GM23338 (cell line): ENCODE data around the gene COL4A2. TPM values are rescaled to one million over a fixed set of nuclear protein-coding genes. Genes with fewer than 3 reads are reported as not detected.
A peak's percentile ranks its signal among the peaks of the same experiment; 100 is the strongest.

Experiments used
- ATAC-seq: fragments of 200-7000 bp; cut with Tn5 transposase; 3 replicates; pipeline ENCODE4 v1.9.1; 2020
- DNase-seq: peaks from one replicate; pipeline ENCODE4 v3.0.0-alpha.2; 2015; ENCODE audit warnings: low spot score
- H2AFZ ChIP-seq: fragments of 200-600 bp; sonication (generic); 2 replicates; pipeline ENCODE4 v1.8.0; 2016; ENCODE audit warnings: antibody characterized with exemption, mild to moderate bottlenecking, moderate library complexity
- H3F3A ChIP-seq: fragments of 200-600 bp; sonication (generic); replicated peaks from 2 replicates; pipeline ENCODE4 v1.8.0; 2017; ENCODE audit warnings: antibody characterized with exemption, mixed run types, low read depth
- H3K27ac ChIP-seq: fragments of 200-600 bp; sonication (generic); 2 replicates; pipeline ENCODE4 v1.6.1; 2016; ENCODE audit warnings: low read depth
- H3K27me3 ChIP-seq: fragments of 200-600 bp; sonication (generic); 2 replicates; pipeline ENCODE4 v1.8.0; 2016; ENCODE audit warnings: mild to moderate bottlenecking, mixed run types, moderate library complexity; ENCODE audit not compliant: insufficient read depth
- H3K36me3 ChIP-seq: fragments of 200-600 bp; sonication (generic); 2 replicates; pipeline ENCODE4 v1.8.0; 2016; ENCODE audit warnings: mild to moderate bottlenecking; ENCODE audit not compliant: insufficient read depth
- H3K4me1 ChIP-seq: fragments of 200-600 bp; sonication (generic); 2 replicates; pipeline ENCODE4 v1.8.0; 2016; ENCODE audit warnings: mild to moderate bottlenecking, moderate library complexity; ENCODE audit not compliant: insufficient read depth
- H3K4me2 ChIP-seq: fragments of 200-600 bp; sonication (generic); 2 replicates; pipeline ENCODE4 v1.7.1; 2017; ENCODE audit warnings: mixed run types
- H3K4me3 ChIP-seq: fragments of 200-600 bp; sonication (generic); 2 replicates; pipeline ENCODE4 v1.6.1; 2016; ENCODE audit warnings: mixed run types
- H3K79me2 ChIP-seq: fragments of 200-600 bp; sonication (generic); replicated peaks from 2 replicates; pipeline ENCODE4 v1.8.0; 2017; ENCODE audit warnings: mild to moderate bottlenecking; ENCODE audit not compliant: insufficient read depth
- H3K9me2 ChIP-seq: fragments of 200-600 bp; sonication (generic); 2 replicates; pipeline ENCODE4 v1.8.0; 2017; ENCODE audit not compliant: insufficient read depth
- H4K20me1 ChIP-seq: fragments of 200-600 bp; sonication (generic); replicated peaks from 2 replicates; pipeline ENCODE4 v1.8.0; 2017; ENCODE audit warnings: mild to moderate bottlenecking; ENCODE audit not compliant: insufficient read depth
- H3K27ac Mint-ChIP-seq: 2 replicates; pipeline ENCODE4 v1.8.0; 2020; ENCODE audit warnings: inconsistent platforms, mild to moderate bottlenecking, moderate library complexity, mixed read lengths
- H3K27me3 Mint-ChIP-seq: 3 replicates; pipeline ENCODE4 v1.8.0; 2022; ENCODE audit warnings: low read depth, mild to moderate bottlenecking, moderate library complexity, mixed read lengths, inconsistent platforms; ENCODE audit not compliant: insufficient read depth, poor library complexity
- H3K36me3 Mint-ChIP-seq: 3 replicates; pipeline ENCODE4 v1.8.0; 2021; ENCODE audit warnings: low read depth, mild to moderate bottlenecking, inconsistent platforms, moderate library complexity, mixed read lengths
- H3K4me1 Mint-ChIP-seq: 3 replicates; pipeline ENCODE4 v1.8.0; 2020; ENCODE audit warnings: mild to moderate bottlenecking, inconsistent platforms, mixed read lengths
- H3K4me3 Mint-ChIP-seq: 3 replicates; pipeline ENCODE4 v1.8.0; 2021; ENCODE audit warnings: moderate library complexity, mild to moderate bottlenecking, inconsistent platforms, mixed read lengths
- H3K9me3 Mint-ChIP-seq: 3 replicates; pipeline ENCODE4 v1.8.0; 2020; ENCODE audit warnings: moderate library complexity, mild to moderate bottlenecking, inconsistent platforms, mixed read lengths
- CREB1 ChIP-seq: fragments of 250-450 bp; sonication (Bioruptor Pico); IDR thresholded peaks from 2 replicates; pipeline ENCODE4 v1.5.0; 2020; ENCODE audit warnings: low read depth, mild to moderate bottlenecking, moderate library complexity
- CTCF ChIP-seq, 2 experiments: fragments of 200-600 bp in 1 of 2; sonication (generic) in 1 of 2; conservative IDR thresholded peaks; 2 replicates each; pipeline versions ENCODE4 v1.5.1 to v1.6.1; 2016 to 2017; ENCODE audit warnings: antibody characterized with exemption in 2 of 2, low read depth in 2 of 2, mild to moderate bottlenecking in 2 of 2, moderate library complexity in 1 of 2
- ETS1 ChIP-seq: IDR thresholded peaks from 2 replicates; pipeline ENCODE4 v1.6.1; 2016; ENCODE audit warnings: antibody characterized with exemption
- EZH2phosphoT487 ChIP-seq: fragments of 200-600 bp; sonication (generic); IDR thresholded peaks from one replicate; pipeline ENCODE4 v1.8.1; 2018; ENCODE audit warnings: antibody characterized with exemption; ENCODE audit not compliant: unreplicated experiment
- JUNB ChIP-seq: IDR thresholded peaks from one replicate; pipeline ENCODE4 v1.6.1; 2016; ENCODE audit warnings: antibody characterized with exemption; ENCODE audit not compliant: unreplicated experiment
- NANOG ChIP-seq: IDR thresholded peaks from 2 replicates; pipeline ENCODE4 v1.6.1; 2016; ENCODE audit warnings: antibody characterized with exemption, borderline replicate concordance
- POLR2AphosphoS5 ChIP-seq: IDR thresholded peaks from 2 replicates; pipeline ENCODE4 v1.6.1; 2016; ENCODE audit warnings: antibody characterized with exemption, low read depth
- REST ChIP-seq: IDR thresholded peaks from one replicate; pipeline ENCODE4 v1.6.1; 2018; ENCODE audit warnings: antibody characterized with exemption; ENCODE audit not compliant: unreplicated experiment
- STAT1 ChIP-seq: IDR thresholded peaks from one replicate; pipeline ENCODE4 v1.6.1; 2016; ENCODE audit warnings: antibody characterized with exemption; ENCODE audit not compliant: unreplicated experiment
- ZNF331 ChIP-seq: fragments of 250-450 bp; sonication (Bioruptor Pico); IDR thresholded peaks from 2 replicates; pipeline ENCODE4 v1.5.0; 2020; ENCODE audit warnings: low read depth, mild to moderate bottlenecking, moderate library complexity
- polyA plus RNA-seq: library from polyadenylated mRNA; unstranded; fragments of >200 nt; fragmentation: Nextera tagmentation; extraction: Ambion mirVana; gene quantifications from 2 replicates; pipeline ENCODE4 v1.2.1, GENCODE V29; 2016
- total RNA-seq: library from RNA; depleted of rRNA; stranded (reverse); fragments of >200 nt; shearing (Covaris generic); gene quantifications from 2 replicates; pipeline ENCODE4 v1.2.3, GENCODE V29; 2014

The COL4A2 gene
- total and polyA plus RNA-seq, 2 experiments from 2014 or later = 37.4 to 131 TPM

GRCh38 chr13:110507678-110508381 lies 200.7 kb downstream of the COL4A2 start:
- DNase-seq = no peak
- no peak for TF ChIP-seq STAT1
- no peaks in the 10 kb centered on the region for H3K79me2 ChIP-seq
- H3K27ac Mint-ChIP-seq = no peak overlapping the region
- H3K27ac ChIP-seq = no peak overlapping the region
- H3K4me2 ChIP-seq = no peak overlapping the region
- no peaks in the 10 kb centered on the region for H3K27me3 ChIP-seq
- H2AFZ ChIP-seq = no peak overlapping the region
- H3K4me1 Mint-ChIP-seq = no peaks in the 10 kb centered on the region
- no peaks in the 10 kb centered on the region for H4K20me1 ChIP-seq
- H3F3A ChIP-seq = no peaks in the 10 kb centered on the region
- peaks cover 32% of the 10 kb centered on the region for H3K36me3 Mint-ChIP-seq
- H3K36me3 ChIP-seq = peaks cover 2% of the 10 kb centered on the region; the same call in 1 of the 2 replicates
- peaks cover 2% of the 10 kb centered on the region for H3K27me3 Mint-ChIP-seq
- peak; percentile 35 for ATAC-seq
- no peaks in the 10 kb centered on the region for H3K9me3 Mint-ChIP-seq
- no peaks in the 10 kb centered on the region for H3K4me1 ChIP-seq
- H3K9me2 ChIP-seq = no peaks in the 10 kb centered on the region
- no peak overlapping the region for H3K4me3 ChIP-seq
- no peak overlapping the region for H3K4me3 Mint-ChIP-seq

- Histone ChIP-seq H3K79me2 (no peaks in the 10 kb centered on the region), H3K4me3 (no peak overlapping the region), H3K27me3 (no peaks in the 10 kb centered on the region), H3F3A (no peaks in the 10 kb centered on the region), H2AFZ (no peak overlapping the region), H3K27ac (no peak overlapping the region), H3K4me1 (no peaks in the 10 kb centered on the region), H3K36me3 (peaks cover 3% of the 10 kb centered on the region; the same call in 1 of the 2 replicates), H3K9me2 (no peaks in the 10 kb centered on the region), H3K4me2 (no peak overlapping the region), H4K20me1 (no peaks in the 10 kb centered on the region)
- Mint-ChIP-seq H3K4me1 (no peaks in the 10 kb centered on the region; the same call in 2 of the 3 replicates), H3K36me3 (peaks cover 30% of the 10 kb centered on the region), H3K27ac (no peak overlapping the region), H3K27me3 (peaks cover 7% of the 10 kb centered on the region), H3K4me3 (no peak overlapping the region), H3K9me3 (no peaks in the 10 kb centered on the region)
- TF ChIP-seq EZH2phosphoT487 (no peak), JUNB (no peak), NANOG (no peak), ZNF331 (CRISPR knock-in tag) (no peak)
- no peak for ATAC-seq
- no peak for DNase-seq
These were observed 202.4 kb downstream of the COL4A2 start for GRCh38 chr13:110509478-110509926.

- Mint-ChIP-seq H3K27me3 (peaks cover 7% of the 10 kb centered on the region), H3K9me3 (no peaks in the 10 kb centered on the region), H3K4me1 (peaks cover 7% of the 10 kb centered on the region), H3K27ac (no peak overlapping the region), H3K4me3 (no peak overlapping the region), H3K36me3 (peaks cover 30% of the 10 kb centered on the region)
- no peak overlapping the region for H3K4me2 ChIP-seq
- peaks cover 3% of the 10 kb centered on the region; the same call in 1 of the 2 replicates for H3K36me3 ChIP-seq
- no peaks in the 10 kb centered on the region for H3K27me3 ChIP-seq
- H3K9me2 ChIP-seq = no peaks in the 10 kb centered on the region
- no peaks in the 10 kb centered on the region for H3F3A ChIP-seq
- no peaks in the 10 kb centered on the region for H3K79me2 ChIP-seq
- no peaks in the 10 kb centered on the region for H3K4me1 ChIP-seq
- H3K4me3 ChIP-seq = no peak overlapping the region
- H3K27ac ChIP-seq = peak overlapping the region; percentile 63; the same call in 1 of the 2 replicates
- H4K20me1 ChIP-seq = no peaks in the 10 kb centered on the region
- no peak overlapping the region for H2AFZ ChIP-seq
- ATAC-seq (peak; percentile 47), DNase-seq (no peak)
- TF ChIP-seq ETS1 (no peak), POLR2AphosphoS5 (no peak), REST (no peak), CREB1 (CRISPR knock-in tag) (no peak), NANOG (no peak), CTCF (conservative IDR thresholded peaks at IDR 0.05; ENCODE audit: low read depth in 2 of 2) (no peak), STAT1 (no peak), ZNF331 (CRISPR knock-in tag) (no peak), JUNB (no peak)
These were observed 203.1 kb downstream of the COL4A2 start for GRCh38 chr13:110509971-110510786.
